ENCODE data around the gene ARHGAP24. TPM values are rescaled to one million over a fixed set of nuclear protein-coding genes. Genes with fewer than 3 reads are reported as not detected.
A peak's percentile ranks its signal among the peaks of the same experiment; 100 is the strongest.

The ARHGAP24 gene
- polyA plus RNA-seq, 2 of the 4 experiments (the other 2 are of a cell fraction), result 1.7 to 12.1 TPM

- TF ChIP-seq HEYL (CRISPR knock-in tag; IDR thresholded peaks at IDR 0.05) (no peak), POLR2AphosphoS2 (conservative IDR thresholded peaks at IDR 0.05; ENCODE audit: low read length) (no peak), KDM5A (IDR thresholded peaks at IDR 0.05) (no peak), JUNB (IDR thresholded peaks at IDR 0.05) (no peak), TP53 (CRISPR knock-in tag; IDR thresholded peaks at IDR 0.05) (no peak)
These were observed 242.9 kb downstream of the ARHGAP24 start (continued) for GRCh38 chr4:85717847-85718246.

GRCh38 chr4:85720735-85721134, 245.8 kb downstream of the ARHGAP24 start:
- FAIRE-seq (no peak), DNase-seq (ENCODE audit: low read depth in 1 of 2, low spot score in 1 of 2) (peak; percentile 17 to 79), ATAC-seq (peak; percentile 88 to 89)
- WGBS (ENCODE audit: missing lambda C conversion rate), result 23% methylated on average over 3 of the region's 3 CpGs
- peak overlapping the region; percentile 49 for H3K4me2 ChIP-seq
- ChIA-PET CTCF (interaction anchor here (1.3 kb wide), 1 partner anchor 27 kb away, joined by 7 read pairs; no protein-coding TSS in a partner anchor), POLR2A (no interaction called here)
- H3K9me3 ChIP-seq, result no peaks in the 10 kb centered on the region
- H3K4me1 ChIP-seq, result peaks cover 34% of the 10 kb centered on the region
- H3K27ac ChIP-seq, result peak overlapping the region; percentile 63 to 79
- TF ChIP-seq TFCP2L1 (CRISPR knock-in tag; IDR thresholded peaks at IDR 0.05), result no peak
- TF ChIP-seq FOSL2 (IDR thresholded peaks at IDR 0.05), result peak; percentile 37; the same call in 1 of the 2 replicates
- TF ChIP-seq FOSL2 (CRISPR knock-in tag; IDR thresholded peaks at IDR 0.05), result peak; percentile 83
- no peak for TF ChIP-seq CBX8 (IDR thresholded peaks at IDR 0.05)
- no peak for TF ChIP-seq EHMT2 (IDR thresholded peaks at IDR 0.05; ENCODE audit: low read depth)
- no peak for TF ChIP-seq HDAC2 (IDR thresholded peaks at IDR 0.05)
- TF ChIP-seq RCOR1 (IDR thresholded peaks at IDR 0.05; ENCODE audit: low read depth, low read length), result no peak
- TF ChIP-seq PBX3 (IDR thresholded peaks at IDR 0.05), result no peak
- no peak for TF ChIP-seq ZNF302 (CRISPR knock-in tag; IDR thresholded peaks at IDR 0.05)
- no peak for TF ChIP-seq CHD4 (IDR thresholded peaks at IDR 0.05; ENCODE audit: borderline replicate concordance)
- no peak for TF ChIP-seq HOXB5 (CRISPR knock-in tag; IDR thresholded peaks at IDR 0.05)
- no peak for TF ChIP-seq MAFK (IDR thresholded peaks at IDR 0.05; ENCODE audit: partially characterized antibody)
- TF ChIP-seq GATA3 (IDR thresholded peaks at IDR 0.05; ENCODE audit: borderline replicate concordance), result no peak
- no peak for TF ChIP-seq EP300 (IDR thresholded peaks at IDR 0.05)
- TF ChIP-seq ATOH8 (CRISPR knock-in tag; IDR thresholded peaks at IDR 0.05; ENCODE audit: low read depth), result no peak
- peak in 1 of 2 experiments; percentile 55; a peak in 1 of 4 replicates for TF ChIP-seq CEBPB (IDR thresholded peaks at IDR 0.05)
- peak; percentile 47; the same call in 1 of the 2 replicates for TF ChIP-seq JUNB (IDR thresholded peaks at IDR 0.05)
- no peak for TF ChIP-seq EHF (CRISPR knock-in tag; IDR thresholded peaks at IDR 0.05)
- TF ChIP-seq MAX (IDR thresholded peaks at IDR 0.05), result 0 out of 2 replicates have a peak, but pooled peaks have one; percentile 26
- no peak for TF ChIP-seq FOXS1 (CRISPR knock-in tag; IDR thresholded peaks at IDR 0.05)
- TF ChIP-seq SMC3 (IDR thresholded peaks at IDR 0.05), result no peak
- H3K4me3 ChIP-seq, result no peak overlapping the region

GRCh38 chr4:85722401-85722800, 247.5 kb downstream of the ARHGAP24 start:
- no peak for ATAC-seq
- WGBS (ENCODE audit: missing lambda C conversion rate), result 91% methylated on average over 3 of the region's 3 CpGs
- ChIA-PET CTCF (no interaction called here), POLR2A (no interaction called here)
- no peak overlapping the region for H3K4me2 ChIP-seq
- no peak for DNase-seq (ENCODE audit: low read depth in 1 of 2, low spot score in 1 of 2)
- no peaks in the 10 kb centered on the region for H3K9me3 ChIP-seq
- H3K27ac ChIP-seq, result no peak overlapping the region
- TF ChIP-seq PHF8 (IDR thresholded peaks at IDR 0.05; ENCODE audit: borderline replicate concordance, low read depth) (no peak), RAD21 (conservative IDR thresholded peaks at IDR 0.05 in 1 of 2, IDR thresholded peaks at IDR 0.05 in 1 of 2) (no peak), FOSL2 (IDR thresholded peaks at IDR 0.05) (no peak), FOSL2 (CRISPR knock-in tag; IDR thresholded peaks at IDR 0.05) (no peak), ESRRA (IDR thresholded peaks at IDR 0.05; ENCODE audit: borderline replicate concordance, low read length) (no peak)
- H3K4me1 ChIP-seq, result peaks cover 37% of the 10 kb centered on the region
- FAIRE-seq, result no peak
- H3K4me3 ChIP-seq, result no peak overlapping the region

All from A549 (cell line).